ENCODE data around the gene MTRR.
"Not testable (repeated sequence)": the region's sequence is repeated elsewhere in the genome, so short reads cannot be mapped to it uniquely, and the experiment has no call there.

MTRR gene

GRCh38 chr5:7902666-7903625 lies 34.0 kb downstream of the MTRR start:
- FAIRE-seq: no peak

GRCh38 chr5:7904170-7904569 lies 35.2 kb downstream of the MTRR start:
- FAIRE-seq: no peak

DNA sequence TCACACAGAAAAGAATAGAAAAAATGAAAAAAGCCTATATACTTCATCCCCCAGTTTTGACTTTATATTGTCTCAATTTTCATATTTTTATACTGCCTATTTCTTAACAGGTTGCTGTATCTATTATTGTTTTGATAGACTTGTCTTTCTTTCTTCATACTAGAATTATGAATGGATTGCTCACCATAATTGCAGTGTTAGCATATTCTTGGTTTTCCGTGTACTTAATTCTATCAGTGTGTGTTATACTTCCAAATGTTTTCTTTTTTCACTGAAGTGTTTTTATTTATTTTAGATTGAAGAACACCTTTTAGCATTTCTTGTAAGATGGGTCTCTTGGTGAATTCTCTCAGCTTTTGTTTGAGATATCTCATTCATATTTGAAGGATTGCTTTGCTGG lies 38.7 kb downstream of the MTRR start:
- FAIRE-seq: no peak

DNA sequence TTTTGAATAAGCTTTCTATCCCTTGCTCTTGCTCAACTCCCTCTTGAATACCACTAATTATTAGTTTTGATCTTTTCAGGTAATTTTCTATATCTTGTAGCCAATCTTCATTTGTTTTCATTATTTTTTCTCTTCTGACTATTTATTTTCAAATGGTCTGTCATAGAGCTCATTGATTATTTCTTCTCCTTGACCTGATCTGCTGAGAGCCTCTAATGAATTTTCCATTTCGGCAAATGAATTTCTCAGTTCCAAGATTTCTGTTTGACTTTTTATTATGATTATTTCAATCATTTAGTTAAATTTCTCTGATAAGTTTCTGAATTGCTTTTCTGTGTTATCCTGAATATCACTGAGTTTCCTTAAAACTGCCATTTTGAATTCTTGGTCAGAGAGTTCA lies 39.4 kb downstream of the MTRR start:
- no peak for FAIRE-seq

GRCh38 chr5:7910738-7911428 lies 41.9 kb downstream of the MTRR start:
- no peak for FAIRE-seq

DNA sequence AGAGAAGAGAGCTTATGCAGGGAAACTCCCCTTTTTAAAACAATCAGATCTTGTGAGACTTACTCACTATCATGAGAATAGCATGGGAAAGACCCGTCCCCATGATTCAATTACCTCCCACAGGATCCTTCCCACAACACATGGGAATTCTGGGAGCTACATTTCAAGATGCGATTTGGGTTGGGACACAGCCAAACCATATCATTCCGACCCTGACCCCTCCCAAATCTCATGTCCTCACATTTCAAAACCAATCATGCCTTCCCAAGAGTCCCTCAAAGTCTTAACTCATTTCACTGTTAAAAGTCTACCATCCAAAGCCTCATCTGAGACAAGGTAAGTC lies 42.5 kb downstream of the MTRR start:
- not testable (repeated sequence) for FAIRE-seq

GRCh38 chr5:7916171-7916804 lies 47.3 kb downstream of the MTRR start:
- FAIRE-seq: no peak

DNA sequence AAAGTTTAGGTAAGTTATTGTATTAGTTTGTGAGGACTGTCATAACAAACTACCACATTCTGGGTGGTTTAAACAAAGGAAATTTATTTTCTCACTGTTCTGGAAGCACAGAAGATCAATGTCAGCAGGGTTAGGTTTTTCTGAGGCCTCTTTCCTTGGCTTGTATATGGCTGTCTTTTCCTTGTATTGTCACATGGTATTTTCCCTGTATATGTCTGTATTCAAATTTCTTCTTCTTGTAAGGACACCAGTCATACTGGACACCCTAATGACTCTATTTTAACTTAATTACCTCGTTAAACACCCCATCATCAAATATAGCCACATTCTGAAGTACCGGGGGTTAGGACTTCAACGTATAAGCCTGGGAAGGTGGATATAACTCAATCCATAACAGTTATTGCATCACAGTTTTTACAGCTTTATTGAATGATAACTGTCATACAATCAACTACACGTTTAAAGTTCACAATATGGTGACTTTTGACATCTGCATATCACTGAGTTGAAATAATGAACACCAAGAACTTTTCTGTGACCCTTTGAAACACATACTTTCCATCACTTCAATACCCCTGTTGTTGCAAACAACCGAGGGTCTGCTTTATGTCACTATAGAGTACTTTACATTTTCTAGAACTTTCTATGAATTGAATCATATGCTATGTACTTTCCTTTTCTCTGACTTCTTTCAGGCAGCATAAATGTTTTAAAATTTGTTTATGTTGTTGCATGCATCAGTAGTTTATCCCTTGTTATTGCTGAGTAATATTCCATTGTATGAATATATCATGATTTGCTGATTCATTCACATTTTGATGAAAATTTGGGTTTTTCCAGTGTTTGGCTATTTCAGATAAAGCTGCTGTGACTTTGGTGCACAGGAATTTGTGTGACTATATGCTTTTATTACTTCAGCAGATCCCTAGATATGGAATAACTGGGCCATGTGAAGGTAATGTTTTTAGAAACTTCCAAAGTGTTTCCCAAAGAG lies 48.5 kb downstream of the MTRR start:
- no peak for FAIRE-seq

DNA sequence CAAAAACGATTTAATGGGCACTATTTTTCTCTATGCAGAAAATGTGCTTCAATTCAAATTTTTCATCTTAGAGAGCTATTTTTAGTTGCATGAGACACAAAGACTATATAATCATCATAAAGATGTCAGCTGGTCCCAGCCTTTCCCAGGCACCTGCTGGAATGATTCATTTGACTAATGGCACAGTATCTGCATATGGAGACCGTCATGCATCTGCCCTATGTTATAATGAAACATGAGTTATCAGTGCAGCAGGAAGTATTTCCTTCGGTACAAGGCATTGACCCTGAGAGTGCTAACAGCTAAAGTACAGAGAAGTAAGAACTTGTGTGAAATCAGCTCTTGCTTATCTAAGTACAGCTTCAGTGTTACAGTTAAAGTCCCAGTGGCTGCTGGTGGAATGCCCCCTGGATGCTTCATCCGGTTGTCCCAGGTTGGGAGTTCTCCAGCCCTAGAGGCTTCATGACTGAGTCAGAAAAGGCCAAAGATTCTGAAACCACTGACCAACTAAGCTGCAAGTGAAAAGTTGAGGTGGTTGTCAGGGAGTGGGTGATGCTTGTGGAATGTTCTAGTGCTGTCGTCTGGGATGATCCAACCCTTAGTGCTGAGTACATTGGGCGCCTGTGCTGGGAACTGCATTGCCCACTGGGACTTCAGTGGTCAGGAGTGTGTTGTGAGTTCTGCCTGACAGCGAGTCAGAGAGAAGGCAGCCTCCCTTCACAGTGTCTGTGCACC lies 57.2 kb downstream of the MTRR start:
- FAIRE-seq: no peak

GRCh38 chr5:7926720-7927119 lies 57.8 kb downstream of the MTRR start:
- no peak for FAIRE-seq

- FAIRE-seq: no peak
Observed at GRCh38 chr5:7927466-7928375, 58.8 kb downstream of the MTRR start.

GRCh38 chr5:7930011-7930410 lies 61.1 kb downstream of the MTRR start:
- FAIRE-seq: no peak

DNA sequence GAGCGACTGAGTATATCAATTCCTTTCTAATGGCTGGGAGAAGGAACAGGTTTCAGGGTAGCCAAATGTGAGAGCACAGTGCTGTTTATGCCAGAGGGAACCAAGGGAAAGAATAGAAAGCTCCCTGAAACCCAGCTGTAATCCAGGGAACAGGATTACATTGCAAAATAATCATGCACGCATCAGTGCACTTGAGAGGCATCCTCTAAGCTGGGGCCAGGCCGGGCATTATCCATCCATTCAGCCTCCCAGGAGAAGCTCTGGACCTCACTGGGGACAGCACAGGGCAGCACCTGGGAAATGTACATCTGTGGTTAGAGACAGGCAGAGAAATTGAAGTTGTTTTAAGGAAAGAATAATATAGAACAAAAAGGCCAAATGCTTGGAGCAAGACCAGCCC lies 72.7 kb downstream of the MTRR start:
- FAIRE-seq: no peak

DNA sequence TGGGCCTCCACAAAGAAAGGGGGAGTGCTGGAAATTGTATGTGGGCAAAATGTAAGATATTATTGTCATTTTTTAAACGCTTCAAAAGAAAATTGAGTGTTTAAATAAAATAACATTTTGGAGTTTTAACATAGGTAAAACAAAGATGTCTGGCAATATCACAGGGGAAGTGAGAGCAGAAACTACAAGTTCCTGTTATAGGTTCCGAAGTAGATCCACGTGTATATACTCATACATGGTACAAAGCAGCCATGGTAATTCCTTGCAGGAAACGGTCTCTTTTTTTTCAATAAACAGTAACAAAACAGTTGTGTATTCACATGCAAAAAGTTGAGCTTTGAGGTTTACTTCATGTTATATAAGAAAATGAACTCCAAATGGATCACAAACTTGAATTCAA lies 78.4 kb downstream of the MTRR start:
- FAIRE-seq: no peak
